GM12801 (cell line): Measurements from ENCODE around the gene ZGPAT.

ENCODE experiments used
- CTCF ChIP-seq: IDR thresholded peaks from one replicate; pipeline ENCODE4 v1.5.1; 2011; ENCODE audit warnings: control low read depth; ENCODE audit not compliant: insufficient read length; ENCODE audit errors: extremely low read depth

Gene ZGPAT

GRCh38 chr20:63769891-63770474, 62.1 kb downstream of the ZGPAT start:
- TF ChIP-seq CTCF: no peak

GRCh38 chr20:63771046-63771707, 63.3 kb downstream of the ZGPAT start:
- TF ChIP-seq CTCF: no peak

DNA sequence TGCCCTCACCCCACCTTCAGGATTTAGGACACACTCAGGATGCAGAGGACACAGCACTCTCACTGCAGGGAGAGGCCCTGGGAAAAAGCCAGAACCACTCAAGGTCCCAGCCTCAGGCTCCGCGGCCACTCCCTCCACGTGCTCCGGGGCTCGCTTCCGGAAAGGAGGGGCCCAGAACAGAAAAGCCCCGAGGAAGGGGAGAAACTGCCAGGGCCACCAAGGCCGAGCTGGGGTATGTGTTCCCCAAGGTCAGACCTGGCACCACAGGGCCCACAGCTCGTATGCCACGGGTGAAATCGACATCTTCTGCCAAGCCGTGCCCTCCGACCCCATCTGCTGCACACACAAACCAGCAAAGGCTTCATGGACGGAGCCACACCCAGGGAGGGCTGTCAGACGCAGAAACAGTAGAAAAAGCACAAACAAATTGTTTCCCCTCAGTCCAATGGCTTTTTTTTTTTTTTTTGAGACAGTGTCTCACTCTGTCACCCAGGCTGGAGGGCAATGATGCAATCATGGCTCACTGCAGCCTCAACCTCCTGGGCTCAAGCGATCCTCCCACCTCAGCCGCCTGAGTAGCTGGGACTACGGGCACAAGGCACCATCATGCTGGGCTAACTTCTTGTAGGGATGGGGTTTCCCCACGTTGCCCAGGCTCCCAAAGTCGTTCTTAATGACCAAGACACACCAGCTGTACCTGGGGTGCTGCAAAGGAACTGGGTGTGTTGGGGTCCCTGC, 65.1 kb downstream of the ZGPAT start:
- no peak for TF ChIP-seq CTCF

GRCh38 chr20:63773571-63774241, 65.9 kb downstream of the ZGPAT start:
- TF ChIP-seq CTCF: no peak

DNA sequence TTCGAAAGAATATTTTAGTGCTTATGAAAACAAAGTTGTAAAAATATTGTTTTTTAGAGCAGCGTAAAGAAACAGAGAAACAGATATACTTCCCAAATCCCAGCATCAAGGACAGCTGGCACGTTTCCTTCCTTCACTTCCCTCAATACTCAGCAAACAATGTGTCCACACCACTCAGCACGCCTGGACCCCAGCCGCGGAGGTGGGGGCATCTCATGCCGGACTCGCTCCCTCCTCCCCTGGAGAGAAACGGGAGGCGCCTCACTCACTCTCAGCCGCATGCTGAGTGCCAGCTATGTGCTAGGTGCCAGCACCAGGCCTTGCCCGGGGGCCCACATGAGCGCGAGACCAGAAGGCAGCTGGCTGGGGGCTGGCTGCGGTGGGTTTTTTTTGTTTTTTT, 66.5 kb downstream of the ZGPAT start:
- no peak for TF ChIP-seq CTCF

GRCh38 chr20:63775096-63775978, 67.5 kb downstream of the ZGPAT start:
- TF ChIP-seq CTCF: no peak

- no peak for TF ChIP-seq CTCF
Observed at GRCh38 chr20:63777614-63778013, 69.8 kb downstream of the ZGPAT start.
